Measurements from ENCODE around the gene GRM7.

The GRM7 gene

DNA sequence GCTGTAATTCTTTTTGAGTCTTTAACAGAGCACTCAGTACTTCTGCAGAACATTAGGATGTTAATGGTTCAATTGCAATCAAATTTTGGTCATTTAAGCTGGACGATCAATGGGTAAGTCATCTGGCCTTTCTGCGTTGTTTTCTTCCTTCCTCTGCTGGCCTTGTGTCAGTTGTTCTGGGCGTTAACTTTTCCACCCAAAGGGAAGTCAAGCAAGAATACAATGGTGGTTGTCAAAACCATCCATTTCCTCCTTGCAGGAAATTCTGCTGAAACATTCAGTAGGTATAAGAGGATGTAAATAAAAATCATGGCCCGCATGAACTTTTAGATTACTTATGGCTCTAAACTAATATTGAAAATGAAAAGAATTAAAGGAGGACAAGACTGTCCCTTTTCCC lies 584.0 kb downstream of the GRM7 start:
- ChIA-PET CTCF (no interaction called here), POLR2A (no interaction called here)
- no peaks in the 10 kb centered on the region for H3K4me1 ChIP-seq (ENCODE audit: control insufficient read depth, insufficient read depth, low read length)
- TF ChIP-seq RBAK (tag by site-specific recombination; IDR thresholded peaks at IDR 0.05) (no peak), ZEB2 (tag by site-specific recombination; IDR thresholded peaks at IDR 0.05) (no peak), PRDM1 (tag by site-specific recombination; IDR thresholded peaks at IDR 0.05) (no peak), ZNF544 (tag by site-specific recombination; IDR thresholded peaks at IDR 0.05) (no peak)
- TF ChIP-seq, protein P1, sequence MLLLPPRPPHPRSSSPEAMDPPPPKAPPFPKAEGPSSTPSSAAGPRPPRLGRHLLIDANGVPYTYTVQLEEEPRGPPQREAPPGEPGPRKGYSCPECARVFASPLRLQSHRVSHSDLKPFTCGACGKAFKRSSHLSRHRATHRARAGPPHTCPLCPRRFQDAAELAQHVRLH (tag by site-specific recombination; IDR thresholded peaks at IDR 0.05) = no peak
- TF ChIP-seq, protein P2, sequence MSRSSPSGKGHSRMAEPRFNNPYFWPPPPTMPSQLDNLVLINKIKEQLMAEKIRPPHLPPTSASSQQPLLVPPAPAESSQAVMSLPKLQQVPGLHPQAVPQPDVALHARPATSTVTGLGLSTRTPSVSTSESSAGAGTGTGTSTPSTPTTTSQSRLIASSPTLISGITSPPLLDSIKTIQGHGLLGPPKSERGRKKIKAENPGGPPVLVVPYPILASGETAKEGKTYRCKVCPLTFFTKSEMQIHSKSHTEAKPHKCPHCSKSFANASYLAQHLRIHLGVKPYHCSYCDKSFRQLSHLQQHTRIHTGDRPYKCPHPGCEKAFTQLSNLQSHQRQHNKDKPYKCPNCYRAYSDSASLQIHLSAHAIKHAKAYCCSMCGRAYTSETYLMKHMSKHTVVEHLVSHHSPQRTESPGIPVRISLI (tag by site-specific recombination; IDR thresholded peaks at IDR 0.05) = no peak
- H3K9me3 ChIP-seq (ENCODE audit: control insufficient read depth, insufficient read depth, low read depth, low read length) = no peaks in the 10 kb centered on the region
- no peak overlapping the region for H3K27ac ChIP-seq (ENCODE audit: extremely low read depth, low read depth, low read length)
- no peak overlapping the region for H3K4me3 ChIP-seq (ENCODE audit: low read depth, low read length)
- no peaks in the 10 kb centered on the region for H3K36me3 ChIP-seq (ENCODE audit: control insufficient read depth in 2 of 2, insufficient read depth in 1 of 2, low read length in 2 of 2)

DNA sequence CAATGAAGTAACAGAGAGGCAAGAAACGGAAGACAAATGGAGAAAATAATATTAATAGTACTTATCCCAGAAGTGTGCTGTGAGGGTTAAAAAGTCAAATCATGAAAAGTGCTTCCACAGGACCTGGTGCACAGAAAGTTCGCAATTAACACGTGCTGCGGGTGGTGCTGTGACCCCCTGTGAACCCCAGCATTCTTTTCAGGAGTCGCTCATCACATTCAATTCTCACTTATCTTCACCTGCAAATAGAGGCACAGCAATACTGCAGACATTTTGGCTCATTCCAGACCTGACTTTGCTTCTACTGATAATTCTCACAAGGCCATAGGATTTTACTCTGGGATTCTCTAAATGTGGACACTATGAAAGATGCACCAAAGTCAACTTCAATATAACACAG lies 584.4 kb downstream of the GRM7 start:
- Histone ChIP-seq H3K36me3 (ENCODE audit: control insufficient read depth in 2 of 2, insufficient read depth in 1 of 2, low read length in 2 of 2) (no peaks in the 10 kb centered on the region), H3K9me3 (ENCODE audit: control insufficient read depth, insufficient read depth, low read depth, low read length) (no peaks in the 10 kb centered on the region), H3K4me1 (ENCODE audit: control insufficient read depth, insufficient read depth, low read length) (no peaks in the 10 kb centered on the region), H3K27ac (ENCODE audit: extremely low read depth, low read depth, low read length) (no peak overlapping the region), H3K4me3 (ENCODE audit: low read depth, low read length) (no peak overlapping the region)
- CTCF ChIA-PET = no interaction called here
- TF ChIP-seq ZNF16 (tag by site-specific recombination; IDR thresholded peaks at IDR 0.05; ENCODE audit: low read depth) (no peak), ZNF510 (tag by site-specific recombination; IDR thresholded peaks at IDR 0.05; ENCODE audit: insufficient replicate concordance) (no peak), ZBTB1 (tag by site-specific recombination; IDR thresholded peaks at IDR 0.05) (no peak), SCRT1 (tag by site-specific recombination; IDR thresholded peaks at IDR 0.05; ENCODE audit: borderline replicate concordance) (no peak), ZNF473 (tag by site-specific recombination; IDR thresholded peaks at IDR 0.05) (no peak), SP7 (tag by site-specific recombination; IDR thresholded peaks at IDR 0.05) (no peak), ZNF311 (tag by site-specific recombination; IDR thresholded peaks at IDR 0.05; ENCODE audit: borderline replicate concordance) (no peak), ZNF174 (tag by site-specific recombination; IDR thresholded peaks at IDR 0.05) (no peak), ZNF785 (tag by site-specific recombination; IDR thresholded peaks at IDR 0.05) (no peak), ZNF777 (tag by site-specific recombination; IDR thresholded peaks at IDR 0.05; ENCODE audit: borderline replicate concordance) (no peak), KLF16 (tag by site-specific recombination; IDR thresholded peaks at IDR 0.05) (no peak), ZNF791 (tag by site-specific recombination; IDR thresholded peaks at IDR 0.05) (no peak), ZNF37A (tag by site-specific recombination; IDR thresholded peaks at IDR 0.05) (no peak)
- TF ChIP-seq, protein P2 (tag by site-specific recombination; IDR thresholded peaks at IDR 0.05) = no peak
- TF ChIP-seq, protein P3, sequence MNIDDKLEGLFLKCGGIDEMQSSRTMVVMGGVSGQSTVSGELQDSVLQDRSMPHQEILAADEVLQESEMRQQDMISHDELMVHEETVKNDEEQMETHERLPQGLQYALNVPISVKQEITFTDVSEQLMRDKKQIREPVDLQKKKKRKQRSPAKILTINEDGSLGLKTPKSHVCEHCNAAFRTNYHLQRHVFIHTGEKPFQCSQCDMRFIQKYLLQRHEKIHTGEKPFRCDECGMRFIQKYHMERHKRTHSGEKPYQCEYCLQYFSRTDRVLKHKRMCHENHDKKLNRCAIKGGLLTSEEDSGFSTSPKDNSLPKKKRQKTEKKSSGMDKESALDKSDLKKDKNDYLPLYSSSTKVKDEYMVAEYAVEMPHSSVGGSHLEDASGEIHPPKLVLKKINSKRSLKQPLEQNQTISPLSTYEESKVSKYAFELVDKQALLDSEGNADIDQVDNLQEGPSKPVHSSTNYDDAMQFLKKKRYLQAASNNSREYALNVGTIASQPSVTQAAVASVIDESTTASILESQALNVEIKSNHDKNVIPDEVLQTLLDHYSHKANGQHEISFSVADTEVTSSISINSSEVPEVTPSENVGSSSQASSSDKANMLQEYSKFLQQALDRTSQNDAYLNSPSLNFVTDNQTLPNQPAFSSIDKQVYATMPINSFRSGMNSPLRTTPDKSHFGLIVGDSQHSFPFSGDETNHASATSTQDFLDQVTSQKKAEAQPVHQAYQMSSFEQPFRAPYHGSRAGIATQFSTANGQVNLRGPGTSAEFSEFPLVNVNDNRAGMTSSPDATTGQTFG (tag by site-specific recombination; IDR thresholded peaks at IDR 0.05; ENCODE audit: borderline replicate concordance) = no peak
- TF ChIP-seq, protein P4, sequence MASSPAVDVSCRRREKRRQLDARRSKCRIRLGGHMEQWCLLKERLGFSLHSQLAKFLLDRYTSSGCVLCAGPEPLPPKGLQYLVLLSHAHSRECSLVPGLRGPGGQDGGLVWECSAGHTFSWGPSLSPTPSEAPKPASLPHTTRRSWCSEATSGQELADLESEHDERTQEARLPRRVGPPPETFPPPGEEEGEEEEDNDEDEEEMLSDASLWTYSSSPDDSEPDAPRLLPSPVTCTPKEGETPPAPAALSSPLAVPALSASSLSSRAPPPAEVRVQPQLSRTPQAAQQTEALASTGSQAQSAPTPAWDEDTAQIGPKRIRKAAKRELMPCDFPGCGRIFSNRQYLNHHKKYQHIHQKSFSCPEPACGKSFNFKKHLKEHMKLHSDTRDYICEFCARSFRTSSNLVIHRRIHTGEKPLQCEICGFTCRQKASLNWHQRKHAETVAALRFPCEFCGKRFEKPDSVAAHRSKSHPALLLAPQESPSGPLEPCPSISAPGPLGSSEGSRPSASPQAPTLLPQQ (tag by site-specific recombination; IDR thresholded peaks at IDR 0.05) = no peak
- POLR2A ChIA-PET = no interaction called here
